Activated CD8-positive, alpha-beta memory T cell treated with anti-CD3 and anti-CD28 coated beads for 36 hours (primary cell): ENCODE results near the gene AGRP. TPM values are rescaled to one million over a fixed set of nuclear protein-coding genes. Genes with fewer than 3 reads are reported as not detected.

Experiments used
- CTCF ChIA-PET: fragments of 350-600 bp; sonication (Branson Sonifier 250); formaldehyde crosslinking; loops from one replicate; lab custom pipeline; 2021; ENCODE audit warnings: antibody characterized with exemption; lab: Charles Lee
- POLR2A ChIA-PET: fragments of 350-600 bp; sonication (Branson Sonifier 250); formaldehyde crosslinking; loops from one replicate; lab custom pipeline; 2021; ENCODE audit warnings: antibody characterized with exemption; lab: Charles Lee
- total RNA-seq, 2 experiments: library from RNA; stranded (reverse); gene quantifications; one replicate each; pipeline ENCODE4 v1.2.3, GENCODE V29; 2021

Gene AGRP
- under 1 TPM in 1 of 2 experiments, not detected in 1; 0.25 TPM for total RNA-seq

GRCh38 chr16:67483150-67483549 is at the start of gene AGRP:
Gene AGRP, minus strand, starts transcription at chr16:67483547. Its CDS starts 149 bp downstream, at chr16:67483398.
- ChIA-PET POLR2A (interaction anchor here (1.0 kb wide), 1 partner anchor 80 kb away, joined by 4 read pairs; no protein-coding TSS in a partner anchor), CTCF (interaction anchor here (0.6 to 2.6 kb wide), 5 partner anchors 9 to 203 kb away, joined by 3 to 15 read pairs (median 5); partner anchors contain the start of gene RIPOR1)

- ChIA-PET CTCF (interaction anchor here (1.6 to 2.0 kb wide), 2 partner anchors 11 to 136 kb away, joined by 3 to 18 read pairs; no protein-coding TSS in a partner anchor), POLR2A (interaction anchor here (0.9 kb wide), 1 partner anchor 129 kb away, joined by 3 read pairs; the partner anchor contains the start of gene ACD)
Observed at GRCh38 chr16:67531247-67531646, 47.9 kb upstream of the AGRP start.

- ChIA-PET CTCF (interaction anchor here (0.6 to 2.0 kb wide), 9 partner anchors 10 to 656 kb away, joined by 3 to 18 read pairs (median 3); partner anchors contain the start of genes ATP6V0D1 and CTCF), POLR2A (interaction anchor here (0.6 to 0.9 kb wide), 2 partner anchors 15 to 130 kb away, joined by 3 read pairs; partner anchors contain the start of gene ACD)
Observed at GRCh38 chr16:67530013-67530939, 46.9 kb upstream of the AGRP start.

- POLR2A ChIA-PET, result no interaction called here
- CTCF ChIA-PET, result interaction anchor here (0.6 to 2.0 kb wide), 8 partner anchors 9 to 656 kb away, joined by 3 to 18 read pairs (median 3); partner anchors contain the start of genes ATP6V0D1 and CTCF
Observed at GRCh38 chr16:67529582-67530012, 46.2 kb upstream of the AGRP start.

GRCh38 chr16:67528870-67529581 is 45.7 kb upstream of the AGRP start:
- CTCF ChIA-PET, result interaction anchor here (0.6 to 2.0 kb wide), 8 partner anchors 8 to 657 kb away, joined by 3 to 18 read pairs (median 3); partner anchors contain the start of genes ATP6V0D1 and CTCF

GRCh38 chr16:67528222-67528869 is 45.0 kb upstream of the AGRP start, which contains the start of gene RIPOR1:
Gene RIPOR1, plus strand, starts transcription at chr16:67528829. Its CDS starts 9,618 bp downstream, at chr16:67538447.
- ChIA-PET POLR2A (interaction anchor here (0.7 to 1.2 kb wide), 2 partner anchors 9 to 27 kb away, joined by 3 read pairs; no protein-coding TSS in a partner anchor), CTCF (interaction anchor here (1.5 to 2.0 kb wide), 2 partner anchors 46 to 101 kb away, joined by 3 to 9 read pairs; partner anchors contain the start of gene ATP6V0D1)

More at GRCh38 chr16:67528870-67529581, 45.7 kb upstream of the AGRP start:
- POLR2A ChIA-PET, result interaction anchor here (0.7 to 1.2 kb wide), 2 partner anchors 9 to 27 kb away, joined by 3 read pairs; no protein-coding TSS in a partner anchor

GRCh38 chr16:67526149-67526791 is 42.9 kb upstream of the AGRP start:
- POLR2A ChIA-PET, result no interaction called here

GRCh38 chr16:67525176-67525860 is 42.0 kb upstream of the AGRP start:
- CTCF ChIA-PET, result interaction anchor here (0.6 to 2.8 kb wide), 3 partner anchors 12 to 214 kb away, joined by 3 to 8 read pairs (median 3); partner anchors contain the start of gene CARMIL2
- POLR2A ChIA-PET, result interaction anchor here (0.6 kb wide), 1 partner anchor 355 kb away, joined by 4 read pairs; no protein-coding TSS in a partner anchor

More at GRCh38 chr16:67526149-67526791, 42.9 kb upstream of the AGRP start:
- CTCF ChIA-PET, result interaction anchor here (0.7 to 2.8 kb wide), 3 partner anchors 11 to 119 kb away, joined by 3 to 8 read pairs (median 3); partner anchors contain the start of gene CARMIL2

- ChIA-PET CTCF (interaction anchor here (0.6 to 3.8 kb wide), 52 partner anchors 9 to 564 kb away, joined by 3 to 50 read pairs (median 5); partner anchors contain the start of genes ACD, ATP6V0D1, C16orf86 and CARMIL2), POLR2A (interaction anchor here (0.5 to 1.4 kb wide), 5 partner anchors 16 to 644 kb away, joined by 3 to 17 read pairs (median 4); partner anchors contain the start of genes ACD and CARMIL2)
Observed at GRCh38 chr16:67521095-67521804, 37.9 kb upstream of the AGRP start.

GRCh38 chr16:67519242-67519641 is 35.9 kb upstream of the AGRP start:
- CTCF ChIA-PET, result interaction anchor here (0.6 to 3.1 kb wide), 3 partner anchors 38 to 44 kb away, joined by 3 to 20 read pairs (median 3); partner anchors contain the start of gene ATP6V0D1
- POLR2A ChIA-PET, result no interaction called here

- ChIA-PET POLR2A (no interaction called here), CTCF (interaction anchor here (0.7 to 3.1 kb wide), 2 partner anchors 38 to 40 kb away, joined by 3 to 20 read pairs; partner anchors contain the start of gene ATP6V0D1)
Observed at GRCh38 chr16:67518676-67519075, 35.3 kb upstream of the AGRP start.

GRCh38 chr16:67517661-67518423 is 34.5 kb upstream of the AGRP start:
- ChIA-PET CTCF (interaction anchor here (0.8 to 1.4 kb wide), 3 partner anchors 23 to 127 kb away, joined by 3 to 5 read pairs (median 3); partner anchors contain the start of gene CARMIL2), POLR2A (no interaction called here)

- ChIA-PET CTCF (interaction anchor here (0.8 to 1.4 kb wide), 3 partner anchors 22 to 128 kb away, joined by 3 to 5 read pairs (median 3); partner anchors contain the start of gene CARMIL2), POLR2A (no interaction called here)
Observed at GRCh38 chr16:67517155-67517445, 33.8 kb upstream of the AGRP start.

- POLR2A ChIA-PET, result no interaction called here
- CTCF ChIA-PET, result interaction anchor here (0.6 to 3.7 kb wide), 7 partner anchors 22 to 812 kb away, joined by 3 to 26 read pairs (median 3); partner anchors contain the start of gene CARMIL2
Observed at GRCh38 chr16:67516296-67517154, 33.2 kb upstream of the AGRP start.
